Stimulated activated CD8-positive, alpha-beta memory T cell treated with anti-CD3 and anti-CD28 coated beads, Interleukin-12 subunit alpha, Interleukin-12 subunit beta, amount 100 ng/mL, for 4 hours (primary cell): Measurements from ENCODE around the gene KATNBL1.

Experiments
- DNase-seq: peaks from one replicate; pipeline ENCODE4 v3.0.0-alpha.2; 2020; ENCODE audit warnings: low read depth

The KATNBL1 gene

GRCh38 chr15:34114739-34115138, 95.2 kb downstream of the KATNBL1 start:
- DNase-seq: no peak

- DNase-seq: no peak
Observed at GRCh38 chr15:34114215-34114614, 95.7 kb downstream of the KATNBL1 start.

GRCh38 chr15:34111488-34111887, 98.4 kb downstream of the KATNBL1 start:
- no peak for DNase-seq

DNA sequence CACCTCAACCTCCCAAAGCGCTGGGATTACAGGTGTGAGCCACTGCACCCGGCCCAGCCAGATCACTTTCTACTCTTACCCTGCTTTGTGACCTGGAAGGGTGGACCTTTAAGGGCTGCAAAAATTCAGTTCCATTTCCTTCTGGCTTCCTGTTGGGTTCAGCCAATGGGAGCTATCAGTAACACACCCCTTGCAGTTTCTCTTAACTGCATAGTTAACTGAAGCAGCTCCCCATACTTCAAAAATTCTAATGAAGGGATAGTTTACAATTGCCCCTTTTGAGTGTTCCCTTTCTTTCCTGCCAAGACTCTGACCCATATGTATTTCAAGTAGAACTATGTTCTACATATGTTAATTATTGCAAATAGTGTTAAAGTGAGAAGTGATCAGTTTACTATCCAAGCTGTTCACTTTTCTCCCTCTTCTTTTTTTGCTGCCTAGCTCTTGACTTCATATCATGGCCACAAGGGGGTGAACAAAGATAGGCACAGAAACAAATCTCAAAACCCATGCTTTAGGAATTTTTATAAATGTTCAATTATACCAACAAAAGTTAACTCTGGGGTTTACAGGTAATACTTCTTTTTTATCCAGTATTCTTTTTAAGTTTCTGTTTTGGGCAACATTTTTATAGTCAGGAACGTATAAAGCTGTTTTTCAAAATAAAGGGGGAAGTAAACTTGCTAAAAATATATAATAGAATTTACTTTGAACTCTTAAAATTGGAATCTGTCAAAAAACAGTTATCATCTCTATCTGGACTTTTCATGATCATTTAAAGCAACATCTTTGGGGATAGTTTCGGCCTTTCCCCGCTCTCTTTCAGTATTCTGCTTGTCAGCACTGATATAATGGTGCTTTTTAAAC, 99.9 kb downstream of the KATNBL1 start:
- no peak for DNase-seq

DNA sequence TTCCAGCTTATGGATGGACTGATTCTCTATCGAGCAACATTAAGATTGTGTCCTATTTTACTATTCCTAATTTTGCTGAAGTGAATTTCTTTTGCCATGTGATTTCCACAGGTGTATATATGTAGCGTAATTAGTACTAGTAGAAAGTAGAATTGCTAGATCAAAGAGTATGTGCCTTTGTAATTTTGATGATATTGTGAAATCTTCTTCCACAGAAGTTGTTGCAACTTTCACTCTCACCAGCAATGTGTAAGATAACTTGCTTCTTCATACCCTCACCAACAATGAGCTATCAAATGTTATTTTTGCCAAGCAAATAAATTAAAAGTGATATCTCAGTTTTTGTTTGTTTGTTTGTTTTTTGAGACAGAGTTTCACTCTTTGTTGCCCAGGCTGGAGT, 102.6 kb downstream of the KATNBL1 start:
- DNase-seq: no peak

DNA sequence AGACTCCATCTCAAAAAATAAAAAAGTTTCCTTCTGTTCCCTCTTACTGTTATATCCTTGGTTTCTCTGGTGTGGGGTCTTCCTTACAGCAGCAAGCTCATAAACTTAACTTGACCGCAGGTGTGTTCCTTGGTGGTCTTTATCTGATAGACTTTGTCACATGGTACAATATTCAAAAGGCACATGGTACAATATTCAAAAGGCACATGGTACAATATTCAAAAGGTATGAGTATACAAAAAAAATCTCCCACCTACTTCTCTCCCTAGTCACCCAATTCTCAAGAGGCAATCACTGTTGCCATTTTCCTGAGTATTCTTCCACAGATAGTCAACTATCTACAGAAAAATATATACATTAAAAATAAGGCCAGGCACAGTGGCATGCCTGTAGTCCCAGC, 103.5 kb downstream of the KATNBL1 start:
- DNase-seq: no peak

DNA sequence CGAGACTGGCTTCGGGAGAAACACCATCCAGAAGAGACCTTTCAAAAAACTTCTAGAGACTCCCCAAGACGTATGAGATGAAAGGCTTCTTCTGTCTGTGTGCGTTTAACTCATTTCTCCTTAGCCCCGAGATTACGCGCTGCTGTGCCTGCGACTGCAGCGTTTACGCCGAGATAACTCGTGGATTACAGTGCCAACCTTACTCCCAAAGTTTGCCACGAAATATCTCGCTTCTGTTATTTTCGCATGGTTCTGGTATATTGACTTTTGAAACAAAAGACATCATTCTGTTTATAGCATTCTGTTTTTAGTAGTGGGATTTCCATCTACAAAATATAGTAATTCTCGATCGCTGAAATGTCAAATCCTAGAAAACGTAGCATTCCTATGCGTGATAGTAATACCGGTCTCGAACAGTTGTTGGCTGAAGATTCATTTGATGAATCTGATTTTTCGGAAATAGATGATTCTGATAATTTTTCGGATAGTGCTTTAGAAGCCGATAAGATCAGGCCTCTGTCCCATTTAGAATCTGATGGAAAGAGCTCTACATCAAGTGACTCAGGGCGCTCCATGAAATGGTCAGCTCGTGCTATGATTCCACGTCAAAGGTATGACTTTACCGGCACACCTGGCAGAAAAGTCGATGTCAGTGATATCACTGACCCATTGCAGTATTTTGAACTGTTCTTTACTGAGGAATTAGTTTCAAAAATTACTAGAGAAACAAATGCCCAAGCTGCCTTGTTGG, 107.5 kb downstream of the KATNBL1 start:
- DNase-seq: no peak

DNA sequence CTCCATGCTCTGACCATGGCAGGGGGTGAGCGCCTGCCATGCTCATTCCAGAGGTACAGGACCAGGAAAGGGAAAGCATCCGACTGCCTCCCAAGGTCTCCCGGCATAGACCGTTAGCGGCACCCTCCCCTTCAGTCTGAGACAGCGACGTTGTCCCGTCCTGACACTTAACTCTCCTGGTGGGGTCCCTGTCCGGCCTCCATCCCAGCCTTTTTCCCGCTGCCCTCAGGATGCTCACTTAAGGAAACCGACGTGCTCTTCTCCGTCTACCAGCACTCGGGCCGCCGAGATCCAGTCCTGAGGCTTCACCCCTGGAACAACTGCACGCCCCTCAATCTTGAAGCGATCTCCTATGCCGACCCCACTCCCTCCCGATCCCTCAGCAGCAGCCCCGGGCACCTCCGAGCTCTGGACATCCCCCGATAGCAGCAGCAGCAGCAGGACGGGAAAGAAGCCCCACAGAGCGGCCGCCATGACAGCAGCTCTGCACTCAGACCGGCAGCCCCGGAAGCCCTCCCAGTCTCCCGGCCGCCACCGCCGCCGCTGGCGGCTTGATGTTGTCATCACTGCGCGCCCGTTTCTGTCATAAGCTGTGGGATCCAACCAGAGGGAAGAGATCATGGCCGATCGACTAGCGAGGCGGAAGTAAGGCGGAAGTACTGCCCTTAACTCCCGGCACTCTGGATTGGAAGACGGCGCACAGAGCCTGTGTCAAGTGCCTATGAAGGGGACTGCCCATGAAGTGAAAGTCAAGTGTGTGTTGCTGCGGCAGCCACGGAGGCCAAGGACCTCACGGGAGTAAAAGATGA, 108.3 kb downstream of the KATNBL1 start, which contains the start of the genes EMC7 and PGBD4:
Gene EMC7 (minus strand): TSS at position 497 of the 809 bp plus-strand sequence. CDS start 23 bp downstream, at position 474.
Gene PGBD4 (plus strand): TSS at position 718 of the 809 bp plus-strand sequence. CDS start 449 bp downstream, outside the sequence.
- peak; percentile 99 for DNase-seq

- no peak for DNase-seq
Observed at GRCh38 chr15:34099914-34100313, 110.0 kb downstream of the KATNBL1 start.
